Measurements from ENCODE around the gene DOK5.

- TF ChIP-seq EZH2 (IDR thresholded peaks at IDR 0.05; ENCODE audit: low read depth, unreplicated experiment): no peak
- TF ChIP-seq CTCF (conservative IDR thresholded peaks at IDR 0.05; ENCODE audit: low read depth in 2 of 2): no peak
- TF ChIP-seq ETS1 (IDR thresholded peaks at IDR 0.05): no peak
- no peak for TF ChIP-seq STAT1 (IDR thresholded peaks at IDR 0.05; ENCODE audit: unreplicated experiment)
- TF ChIP-seq POLR2AphosphoS5 (IDR thresholded peaks at IDR 0.05; ENCODE audit: low read depth): no peak
- no peak for TF ChIP-seq EZH2phosphoT487 (IDR thresholded peaks at IDR 0.05; ENCODE audit: unreplicated experiment)
- no peak for TF ChIP-seq NANOG (IDR thresholded peaks at IDR 0.05; ENCODE audit: borderline replicate concordance)
- no peak for TF ChIP-seq REST (IDR thresholded peaks at IDR 0.05; ENCODE audit: unreplicated experiment)
- no peak for TF ChIP-seq ZNF331 (CRISPR knock-in tag; IDR thresholded peaks at IDR 0.05; ENCODE audit: low read depth)
- no peak for TF ChIP-seq JUNB (IDR thresholded peaks at IDR 0.05; ENCODE audit: unreplicated experiment)
- TF ChIP-seq ZNF462 (CRISPR knock-in tag; IDR thresholded peaks at IDR 0.05): no peak
- TF ChIP-seq ZNF114 (CRISPR knock-in tag; IDR thresholded peaks at IDR 0.05): no peak
- TF ChIP-seq CREB1 (CRISPR knock-in tag; IDR thresholded peaks at IDR 0.05; ENCODE audit: low read depth): no peak
These were observed 24.2 kb upstream of the DOK5 start for GRCh38 chr20:54451171-54451570.

Data from GM23338 (cell line).